K562 (cell line): Measurements from ENCODE around the gene TP73. TPM values are rescaled to one million over a fixed set of nuclear protein-coding genes. Genes with fewer than 3 reads are reported as not detected.

Experiments
- CBX8 ChIP-seq: fragments of 200-600 bp; sonication (generic); IDR thresholded peaks from 2 replicates; pipeline ENCODE4 v1.6.1; 2012; ENCODE audit warnings: borderline replicate concordance, mixed run types, low read depth, mild to moderate bottlenecking, moderate library complexity, mixed read lengths, low read length, control low read depth, inconsistent platforms; ENCODE audit not compliant: poor library complexity, severe bottlenecking; ENCODE audit errors: extremely low read depth
- CTBP1 ChIP-seq: fragments of 450-650 bp; IDR thresholded peaks from 2 replicates; pipeline ENCODE4 v1.6.1; 2016; ENCODE audit warnings: borderline replicate concordance
- ESRRA ChIP-seq: fragments of 450-650 bp; IDR thresholded peaks from 2 replicates; pipeline ENCODE4 v1.6.1; 2014; ENCODE audit warnings: low read depth, mild to moderate bottlenecking, moderate library complexity, borderline replicate concordance
- FOS ChIP-seq: IDR thresholded peaks from 3 replicates; pipeline ENCODE4 v1.6.1; 2011; ENCODE audit not compliant: insufficient read length; ENCODE audit errors: extremely low read depth
- FOXA1 ChIP-seq: fragments of 450-650 bp; IDR thresholded peaks from 2 replicates; pipeline ENCODE4 v1.6.1; 2016; ENCODE audit warnings: mild to moderate bottlenecking, borderline replicate concordance
- GTF2E2 ChIP-seq: fragments of 200-800 bp; sonication (Bioruptor generic); IDR thresholded peaks from 2 replicates; pipeline ENCODE4 v1.6.1; 2016; ENCODE audit warnings: missing genetic modification characterization, missing compliant biosample characterization
- JUND ChIP-seq, 2 experiments: IDR thresholded peaks; 2 replicates in 1 of 2; 3 replicates in 1 of 2; pipeline ENCODE4 v1.6.1; 2011; ENCODE audit warnings: borderline replicate concordance in 2 of 2, low read depth in 2 of 2, low read length in 2 of 2, improper control_type of control experiment in 1 of 2, missing biosample characterization in 1 of 2, missing genetic modification characterization in 1 of 2, missing genetic modification reagents in 1 of 2
- MED1 ChIP-seq: sonication (generic); formaldehyde crosslinking; IDR thresholded peaks from 2 replicates; pipeline ENCODE4 v1.8.1; 2023; ENCODE audit warnings: missing genetic modification reagents, borderline replicate concordance
- NFE2 ChIP-seq: IDR thresholded peaks from 2 replicates; pipeline ENCODE4 v1.6.1; 2014; ENCODE audit warnings: antibody characterized with exemption, low read depth
- NFXL1 ChIP-seq: fragments of 450-650 bp; formaldehyde crosslinking; IDR thresholded peaks from 2 replicates; pipeline ENCODE4 v1.4.0; 2021; ENCODE audit warnings: mild to moderate bottlenecking
- NR2C1 ChIP-seq, 2 experiments: fragments of 450-650 bp; IDR thresholded peaks; 2 replicates each; pipeline ENCODE4 v1.6.1; 2017; ENCODE audit warnings: mild to moderate bottlenecking in 2 of 2, antibody characterized with exemption in 1 of 2, inconsistent platforms in 1 of 2, missing compliant biosample characterization in 1 of 2, missing genetic modification characterization in 1 of 2
- NR2C2 ChIP-seq, 2 experiments: fragments of 200-800 bp in 1 of 2; sonication (Bioruptor generic) in 1 of 2; sonication (generic) in 1 of 2; formaldehyde crosslinking in 1 of 2; IDR thresholded peaks; 2 replicates each; pipeline versions ENCODE4 v1.6.1 to v1.8.0; 2016 to 2022; ENCODE audit warnings: mild to moderate bottlenecking in 1 of 2, missing compliant biosample characterization in 1 of 2, missing genetic modification characterization in 1 of 2, missing genetic modification reagents in 1 of 2
- PURB ChIP-seq: sonication (generic); formaldehyde crosslinking; IDR thresholded peaks from 2 replicates; pipeline ENCODE4 v1.9.0; 2021; ENCODE audit warnings: low read depth, mild to moderate bottlenecking, missing genetic modification reagents
- RNF2 ChIP-seq: sonication (generic); IDR thresholded peaks from 2 replicates; pipeline ENCODE4 v1.6.1; 2016
- SMAD1 ChIP-seq: fragments of 150-350 bp; IDR thresholded peaks from 2 replicates; pipeline ENCODE4 v1.6.1; 2014; ENCODE audit warnings: low read length, low read depth; ENCODE audit not compliant: partially characterized antibody
- SNIP1 ChIP-seq: fragments of 450-650 bp; IDR thresholded peaks from 2 replicates; pipeline ENCODE4 v1.7.1; 2017; ENCODE audit warnings: low read depth, mild to moderate bottlenecking
- SPI1 ChIP-seq: IDR thresholded peaks from 2 replicates; pipeline ENCODE4 v1.6.1; 2011; ENCODE audit warnings: low read depth, low read length, control low read depth, borderline replicate concordance
- ZNF239 ChIP-seq: fragments of 250-450 bp; sonication (Bioruptor Pico); IDR thresholded peaks from 2 replicates; pipeline ENCODE4 v1.4.0; 2020; ENCODE audit warnings: mild to moderate bottlenecking
- polyA plus RNA-seq, 8 experiments: library from polyadenylated mRNA; depleted of rRNA in 4 of 8; stranded (reverse) in 5 of 8; unstranded in 3 of 8; fragments of >200 nt; fragmentation: Nextera tagmentation in 2 of 8; fragmentation: Illumina TruSeq in 1 of 8; extraction: Ambion mirVana in 2 of 8; extraction: Trizol in 1 of 8; gene quantifications; 2 replicates each; pipeline versions ENCODE4 v1.2.1 to v1.2.3, GENCODE V29; 2011 to 2014; ENCODE audit warnings: inconsistent platforms in 1 of 8, missing spikeins in 1 of 8
- total RNA-seq, 7 experiments: library from RNA; depleted of rRNA in 6 of 7; stranded (reverse); fragments of >200 nt in 6 of 7; fragmentation: Illumina TruSeq in 2 of 7; extraction: Trizol in 2 of 7; gene quantifications; 2 replicates each; pipeline versions ENCODE4 v1.2.1 to v1.2.3, GENCODE V29; 2011 to 2021; ENCODE audit warnings: low replicate concordance in 1 of 7
- TF ChIP-seq, protein P1 (sequence below): sonication (generic); formaldehyde crosslinking; IDR thresholded peaks from 2 replicates; pipeline ENCODE4 v1.8.1; 2022; ENCODE audit warnings: missing genetic modification reagents
- TF ChIP-seq, protein P2 (sequence below): fragments of 450-650 bp; formaldehyde crosslinking; IDR thresholded peaks from 2 replicates; pipeline ENCODE4 v1.4.0; 2022; ENCODE audit warnings: mild to moderate bottlenecking, moderate library complexity
- TF ChIP-seq, protein P3 (sequence below): fragments of 250-450 bp; sonication (Bioruptor Pico); IDR thresholded peaks from 2 replicates; pipeline ENCODE4 v1.6.1; 2021; ENCODE audit warnings: mild to moderate bottlenecking
- TF ChIP-seq, protein P4 (sequence below): sonication (generic); formaldehyde crosslinking; IDR thresholded peaks from 2 replicates; pipeline ENCODE4 v1.8.0; 2022; ENCODE audit warnings: mild to moderate bottlenecking, low read depth, missing genetic modification reagents

Gene TP73
- total and polyA plus RNA-seq, 9 of the 15 experiments (the other 6 are each of a cell fraction or from before 2014, with no cell fraction given), result 0.07 to 1.6 (median 0.40) TPM; not detected in 2

DNA sequence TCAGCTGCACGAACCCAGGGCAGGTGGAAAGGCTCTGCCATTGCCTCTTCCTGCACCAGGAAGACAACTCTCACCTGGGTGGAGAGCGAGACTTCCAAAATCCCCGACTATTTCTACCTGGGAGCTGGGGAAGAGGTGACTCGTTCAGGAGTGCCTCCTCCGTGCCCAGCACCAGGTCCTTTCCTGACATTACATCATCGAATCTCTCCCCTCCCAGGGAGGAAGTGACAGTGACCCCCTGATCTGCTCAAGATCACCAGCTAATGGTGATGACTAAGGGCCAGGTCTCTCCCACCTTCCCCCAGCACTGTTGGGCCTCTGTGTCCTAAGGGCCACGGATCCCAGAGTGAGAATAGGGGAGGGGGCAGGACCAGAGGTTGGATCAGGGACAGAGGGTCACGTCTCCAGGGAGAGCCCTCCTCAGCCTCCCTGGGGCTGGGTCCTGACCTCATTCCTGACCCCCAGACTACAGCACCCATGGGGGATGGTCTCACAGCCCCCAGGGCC lies 47.8 kb upstream of the TP73 start (continued):
- TF ChIP-seq, protein P1, sequence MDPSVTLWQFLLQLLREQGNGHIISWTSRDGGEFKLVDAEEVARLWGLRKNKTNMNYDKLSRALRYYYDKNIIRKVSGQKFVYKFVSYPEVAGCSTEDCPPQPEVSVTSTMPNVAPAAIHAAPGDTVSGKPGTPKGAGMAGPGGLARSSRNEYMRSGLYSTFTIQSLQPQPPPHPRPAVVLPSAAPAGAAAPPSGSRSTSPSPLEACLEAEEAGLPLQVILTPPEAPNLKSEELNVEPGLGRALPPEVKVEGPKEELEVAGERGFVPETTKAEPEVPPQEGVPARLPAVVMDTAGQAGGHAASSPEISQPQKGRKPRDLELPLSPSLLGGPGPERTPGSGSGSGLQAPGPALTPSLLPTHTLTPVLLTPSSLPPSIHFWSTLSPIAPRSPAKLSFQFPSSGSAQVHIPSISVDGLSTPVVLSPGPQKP, result no peak
- TF ChIP-seq JUND (IDR thresholded peaks at IDR 0.05; ENCODE audit: borderline replicate concordance, low read depth, low read length) (peak; percentile 87), JUND (tag; IDR thresholded peaks at IDR 0.05; ENCODE audit: borderline replicate concordance, low read depth, low read length) (no peak; the same call in 2 of the 3 replicates), RNF2 (peak; percentile 39; the same call in 1 of the 2 replicates), NR2C1 (IDR thresholded peaks at IDR 0.05) (no peak), NR2C1 (tag; IDR thresholded peaks at IDR 0.05) (no peak), FOS (no peak), FOXA1 (no peak), CTBP1 (peak; percentile 72), ZNF239 (no peak), CBX8 (no peak), NFXL1 (CRISPR knock-in tag) (no peak), SNIP1 (no peak), SPI1 (peak; percentile 86), PURB (CRISPR knock-in tag) (no peak), GTF2E2 (no peak), SMAD1 (no peak), NFE2 (peak; percentile 45), MED1 (CRISPR knock-in tag) (no peak), ESRRA (peak; percentile 31; the same call in 1 of the 2 replicates), NR2C2 (CRISPR knock-in tag; IDR thresholded peaks at IDR 0.05) (no peak), NR2C2 (tag; IDR thresholded peaks at IDR 0.05) (peak; percentile 63; the same call in 1 of the 2 replicates)
- TF ChIP-seq, protein P2, sequence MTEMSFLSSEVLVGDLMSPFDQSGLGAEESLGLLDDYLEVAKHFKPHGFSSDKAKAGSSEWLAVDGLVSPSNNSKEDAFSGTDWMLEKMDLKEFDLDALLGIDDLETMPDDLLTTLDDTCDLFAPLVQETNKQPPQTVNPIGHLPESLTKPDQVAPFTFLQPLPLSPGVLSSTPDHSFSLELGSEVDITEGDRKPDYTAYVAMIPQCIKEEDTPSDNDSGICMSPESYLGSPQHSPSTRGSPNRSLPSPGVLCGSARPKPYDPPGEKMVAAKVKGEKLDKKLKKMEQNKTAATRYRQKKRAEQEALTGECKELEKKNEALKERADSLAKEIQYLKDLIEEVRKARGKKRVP (CRISPR knock-in tag), result no peak; the same call in 1 of the 2 replicates
- TF ChIP-seq, protein P3, sequence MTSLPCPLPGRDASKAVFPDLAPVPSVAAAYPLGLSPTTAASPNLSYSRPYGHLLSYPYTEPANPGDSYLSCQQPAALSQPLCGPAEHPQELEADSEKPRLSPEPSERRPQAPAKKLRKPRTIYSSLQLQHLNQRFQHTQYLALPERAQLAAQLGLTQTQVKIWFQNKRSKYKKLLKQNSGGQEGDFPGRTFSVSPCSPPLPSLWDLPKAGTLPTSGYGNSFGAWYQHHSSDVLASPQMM (CRISPR knock-in tag), result no peak
- TF ChIP-seq, protein P4, sequence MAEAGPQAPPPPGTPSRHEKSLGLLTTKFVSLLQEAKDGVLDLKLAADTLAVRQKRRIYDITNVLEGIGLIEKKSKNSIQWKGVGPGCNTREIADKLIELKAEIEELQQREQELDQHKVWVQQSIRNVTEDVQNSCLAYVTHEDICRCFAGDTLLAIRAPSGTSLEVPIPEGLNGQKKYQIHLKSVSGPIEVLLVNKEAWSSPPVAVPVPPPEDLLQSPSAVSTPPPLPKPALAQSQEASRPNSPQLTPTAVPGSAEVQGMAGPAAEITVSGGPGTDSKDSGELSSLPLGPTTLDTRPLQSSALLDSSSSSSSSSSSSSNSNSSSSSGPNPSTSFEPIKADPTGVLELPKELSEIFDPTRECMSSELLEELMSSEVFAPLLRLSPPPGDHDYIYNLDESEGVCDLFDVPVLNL (CRISPR knock-in tag), result no peak
